ENCODE data around the gene DESI1. TPM values are rescaled to one million over a fixed set of nuclear protein-coding genes. Genes with fewer than 3 reads are reported as not detected.

DESI1 gene
- total RNA-seq, 1 experiment from 2014 or later, result 40.8 TPM

DNA sequence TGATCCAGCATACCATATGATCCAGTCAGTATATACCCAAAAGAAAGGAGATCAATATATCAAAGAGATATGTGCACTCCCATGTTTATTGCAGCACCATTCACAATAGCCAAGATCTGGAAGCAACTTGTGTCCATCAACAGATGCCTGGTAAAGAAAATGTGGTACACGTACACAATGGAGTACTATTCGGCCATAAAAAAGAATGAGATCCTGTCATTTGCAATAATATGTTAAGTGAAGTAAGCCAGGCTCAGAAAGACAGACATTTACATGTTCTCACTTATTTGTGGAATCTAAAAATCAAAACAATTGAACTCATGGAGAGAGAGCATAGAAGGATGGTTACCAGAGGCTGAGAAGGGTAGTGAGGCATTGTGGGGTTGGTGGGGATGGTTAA, 40.9 kb upstream of the DESI1 start:
- H3K9me3 ChIP-seq (ENCODE audit: control insufficient read depth in 1 of 2, insufficient read depth in 1 of 2, low read depth in 1 of 2, low read length in 2 of 2), result no peaks in the 10 kb centered on the region
- TF ChIP-seq ZFX (IDR thresholded peaks at IDR 0.05) (no peak), SIN3A (IDR thresholded peaks at IDR 0.05; ENCODE audit: low read depth) (no peak), EZH2phosphoT487 (IDR thresholded peaks at IDR 0.05; ENCODE audit: borderline replicate concordance) (no peak), ZNF274 (IDR thresholded peaks at IDR 0.05; ENCODE audit: low read depth, low read length) (no peak), TCF7L2 (IDR thresholded peaks at IDR 0.05; ENCODE audit: borderline replicate concordance, extremely low read depth, insufficient read depth, insufficient read length) (no peak), JUND (IDR thresholded peaks at IDR 0.05) (no peak), SP1 (IDR thresholded peaks at IDR 0.05; ENCODE audit: low read depth) (no peak), POLR2A (IDR thresholded peaks at IDR 0.05; ENCODE audit: borderline replicate concordance, extremely low read depth, insufficient read depth, insufficient read length) (no peak)
- TF ChIP-seq, protein P1, sequence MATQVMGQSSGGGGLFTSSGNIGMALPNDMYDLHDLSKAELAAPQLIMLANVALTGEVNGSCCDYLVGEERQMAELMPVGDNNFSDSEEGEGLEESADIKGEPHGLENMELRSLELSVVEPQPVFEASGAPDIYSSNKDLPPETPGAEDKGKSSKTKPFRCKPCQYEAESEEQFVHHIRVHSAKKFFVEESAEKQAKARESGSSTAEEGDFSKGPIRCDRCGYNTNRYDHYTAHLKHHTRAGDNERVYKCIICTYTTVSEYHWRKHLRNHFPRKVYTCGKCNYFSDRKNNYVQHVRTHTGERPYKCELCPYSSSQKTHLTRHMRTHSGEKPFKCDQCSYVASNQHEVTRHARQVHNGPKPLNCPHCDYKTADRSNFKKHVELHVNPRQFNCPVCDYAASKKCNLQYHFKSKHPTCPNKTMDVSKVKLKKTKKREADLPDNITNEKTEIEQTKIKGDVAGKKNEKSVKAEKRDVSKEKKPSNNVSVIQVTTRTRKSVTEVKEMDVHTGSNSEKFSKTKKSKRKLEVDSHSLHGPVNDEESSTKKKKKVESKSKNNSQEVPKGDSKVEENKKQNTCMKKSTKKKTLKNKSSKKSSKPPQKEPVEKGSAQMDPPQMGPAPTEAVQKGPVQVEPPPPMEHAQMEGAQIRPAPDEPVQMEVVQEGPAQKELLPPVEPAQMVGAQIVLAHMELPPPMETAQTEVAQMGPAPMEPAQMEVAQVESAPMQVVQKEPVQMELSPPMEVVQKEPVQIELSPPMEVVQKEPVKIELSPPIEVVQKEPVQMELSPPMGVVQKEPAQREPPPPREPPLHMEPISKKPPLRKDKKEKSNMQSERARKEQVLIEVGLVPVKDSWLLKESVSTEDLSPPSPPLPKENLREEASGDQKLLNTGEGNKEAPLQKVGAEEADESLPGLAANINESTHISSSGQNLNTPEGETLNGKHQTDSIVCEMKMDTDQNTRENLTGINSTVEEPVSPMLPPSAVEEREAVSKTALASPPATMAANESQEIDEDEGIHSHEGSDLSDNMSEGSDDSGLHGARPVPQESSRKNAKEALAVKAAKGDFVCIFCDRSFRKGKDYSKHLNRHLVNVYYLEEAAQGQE (IDR thresholded peaks at IDR 0.05; ENCODE audit: low read depth), result no peak
- H2AFZ ChIP-seq (ENCODE audit: low read depth, low read length, poor library complexity, severe bottlenecking), result no peak overlapping the region
- intact Hi-C loops (cut with micrococcal nuclease), result no loop called here
- H3K4me1 ChIP-seq (ENCODE audit: control insufficient read depth in 1 of 2, insufficient read depth in 2 of 2, low read length in 2 of 2), result peaks cover 0 to 4% of the 10 kb centered on the region in 2 experiments; a peak in 2 of 4 replicates
- DNase-seq (ENCODE audit: low read depth, low spot score), result no peak
- H3K27ac ChIP-seq (ENCODE audit: low read depth, low read length), result no peak overlapping the region
- H3K36me3 ChIP-seq (ENCODE audit: control insufficient read depth in 1 of 2, insufficient read depth in 2 of 2, low read length in 2 of 2), result peaks cover 48 to 74% of the 10 kb centered on the region in 2 experiments
- BruUV-seq (replicated peaks), result no TSS peak
- ChIA-PET RAD21 (ENCODE audit: low non-redundant PET in 1 of 2, low total read pairs in 2 of 2, uncharacterized antibody in 2 of 2, unreplicated experiment in 2 of 2) (no interaction called here), POLR2A (no interaction called here), CTCF (no interaction called here)
- H3K4me2 ChIP-seq (ENCODE audit: low read length), result no peak overlapping the region
- H3K9me2 ChIP-seq (ENCODE audit: insufficient read depth), result no peaks in the 10 kb centered on the region
- no peaks in the 10 kb centered on the region for H3K27me3 ChIP-seq (ENCODE audit: insufficient read depth, low read length)
- no peak overlapping the region for H3K4me3 ChIP-seq (replicated peaks in 1 of 2; ENCODE audit: low read depth in 1 of 2, low read length in 2 of 2)
- peaks cover 25% of the 10 kb centered on the region; the same call in 1 of the 2 replicates for H3K79me2 ChIP-seq (ENCODE audit: insufficient read depth, low read length)
- H3K9ac ChIP-seq (ENCODE audit: low read length), result no peak overlapping the region
- H4K20me1 ChIP-seq (ENCODE audit: insufficient read depth), result peaks cover 8% of the 10 kb centered on the region; the same call in 1 of the 2 replicates
- ATAC-seq, result no peak

Measured in HCT116 (cell line).